ENCODE data around the gene PRKD3.
A peak's percentile ranks its signal among the peaks of the same experiment; 100 is the strongest.

The PRKD3 gene

DNA sequence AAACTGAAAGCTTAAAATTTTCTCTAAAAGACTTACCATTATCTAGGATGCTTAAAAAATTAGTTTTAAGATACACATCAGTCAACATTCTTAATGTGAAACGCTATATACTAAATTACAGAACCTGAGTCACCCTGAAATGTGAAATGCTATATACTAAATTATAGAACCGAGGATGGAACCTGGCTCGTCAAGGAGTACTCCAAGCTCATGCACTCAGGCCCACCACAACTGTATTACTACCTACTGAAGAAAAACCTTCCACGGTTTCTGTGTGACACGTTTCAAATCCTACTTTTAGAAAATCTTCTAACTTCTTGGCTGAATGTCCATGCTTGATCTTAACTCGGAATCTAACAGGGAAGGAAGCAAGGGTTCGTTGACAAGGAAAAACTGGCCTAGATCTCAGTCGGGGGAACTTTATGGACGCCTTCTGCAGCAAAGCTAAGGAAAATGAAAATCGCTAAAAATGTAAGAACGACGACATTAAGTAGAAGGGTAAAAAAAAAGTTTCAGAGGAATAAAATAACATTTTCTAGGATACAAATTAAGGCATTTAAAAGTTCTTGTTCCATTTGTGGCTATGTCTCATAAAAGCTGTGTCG, 1.4 kb downstream of the PRKD3 start:
- Histone ChIP-seq H3K4me3 (ENCODE audit: low read depth, low read length) (peak overlapping the region; percentile 68), H3K36me3 (ENCODE audit: control insufficient read depth, insufficient read depth, low read length) (no peaks in the 10 kb centered on the region), H3K4me1 (ENCODE audit: control insufficient read depth, insufficient read depth, low read length) (peaks cover 8% of the 10 kb centered on the region), H3K27me3 (ENCODE audit: control insufficient read depth, insufficient read depth, low read length) (peaks cover 21% of the 10 kb centered on the region), H3K9ac (ENCODE audit: low read depth, low read length) (peak overlapping the region; percentile 74), H3K9me3 (ENCODE audit: control insufficient read depth, insufficient read depth, low read length) (no peaks in the 10 kb centered on the region)

DNA sequence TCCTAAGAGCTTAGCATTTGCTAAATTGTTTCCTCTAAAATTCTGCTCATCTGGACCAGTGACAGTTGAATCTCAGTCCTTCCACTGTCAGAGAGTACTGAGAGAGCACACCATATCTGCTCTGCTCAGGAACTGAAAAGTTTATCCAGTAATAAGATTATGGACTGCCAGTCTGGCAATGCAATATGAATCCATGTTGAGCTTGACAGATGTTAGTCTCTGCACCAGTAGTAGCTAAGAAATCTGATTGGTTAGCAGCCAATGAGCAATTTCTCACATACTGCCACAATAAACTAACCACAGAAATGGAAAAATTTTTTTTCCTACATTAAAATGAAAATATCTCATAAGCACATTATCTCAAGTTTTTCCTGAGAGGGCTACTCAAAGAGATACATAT, 2.3 kb downstream of the PRKD3 start:
- Histone ChIP-seq H3K36me3 (ENCODE audit: control insufficient read depth, insufficient read depth, low read length) (no peaks in the 10 kb centered on the region), H3K4me3 (ENCODE audit: low read depth, low read length) (no peak overlapping the region), H3K9ac (ENCODE audit: low read depth, low read length) (no peak overlapping the region), H3K27me3 (ENCODE audit: control insufficient read depth, insufficient read depth, low read length) (peaks cover 21% of the 10 kb centered on the region), H3K4me1 (ENCODE audit: control insufficient read depth, insufficient read depth, low read length) (peaks cover 8% of the 10 kb centered on the region), H3K9me3 (ENCODE audit: control insufficient read depth, insufficient read depth, low read length) (no peaks in the 10 kb centered on the region)

DNA sequence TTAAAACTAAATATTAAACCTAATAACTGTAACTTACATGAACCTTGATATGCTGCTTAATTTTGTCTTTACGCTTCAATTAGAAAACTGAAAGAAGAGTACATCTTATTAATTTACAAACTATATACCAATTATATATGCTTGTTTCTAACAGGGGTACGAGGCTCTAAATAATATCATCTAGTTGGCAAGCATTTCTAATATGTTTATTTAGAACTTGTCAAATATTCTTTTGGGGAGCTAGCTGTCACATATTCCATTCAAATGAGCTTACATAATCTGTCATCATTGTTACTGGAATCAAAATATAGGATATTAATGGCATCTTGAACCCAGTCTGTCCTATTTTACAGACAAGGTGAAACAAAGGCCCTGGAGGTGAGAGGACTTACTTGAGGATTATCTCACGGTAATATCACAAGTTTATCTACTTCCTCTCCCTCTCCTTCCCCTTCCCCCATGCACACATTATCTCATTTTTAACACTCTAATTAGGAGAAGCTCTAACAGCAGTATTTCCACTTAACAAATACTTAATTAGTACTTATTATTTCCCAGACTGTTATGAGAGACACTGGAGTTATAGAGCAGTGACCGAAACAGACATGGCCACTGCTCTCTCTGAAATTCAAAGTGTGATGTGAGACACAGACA, 3.5 kb downstream of the PRKD3 start:
- Histone ChIP-seq H3K4me3 (ENCODE audit: low read depth, low read length) (no peak overlapping the region), H3K27me3 (ENCODE audit: control insufficient read depth, insufficient read depth, low read length) (peaks cover 13% of the 10 kb centered on the region), H3K4me1 (ENCODE audit: control insufficient read depth, insufficient read depth, low read length) (peaks cover 10% of the 10 kb centered on the region), H3K36me3 (ENCODE audit: control insufficient read depth, insufficient read depth, low read length) (no peaks in the 10 kb centered on the region), H3K9ac (ENCODE audit: low read depth, low read length) (no peak overlapping the region), H3K9me3 (ENCODE audit: control insufficient read depth, insufficient read depth, low read length) (no peaks in the 10 kb centered on the region)

DNA sequence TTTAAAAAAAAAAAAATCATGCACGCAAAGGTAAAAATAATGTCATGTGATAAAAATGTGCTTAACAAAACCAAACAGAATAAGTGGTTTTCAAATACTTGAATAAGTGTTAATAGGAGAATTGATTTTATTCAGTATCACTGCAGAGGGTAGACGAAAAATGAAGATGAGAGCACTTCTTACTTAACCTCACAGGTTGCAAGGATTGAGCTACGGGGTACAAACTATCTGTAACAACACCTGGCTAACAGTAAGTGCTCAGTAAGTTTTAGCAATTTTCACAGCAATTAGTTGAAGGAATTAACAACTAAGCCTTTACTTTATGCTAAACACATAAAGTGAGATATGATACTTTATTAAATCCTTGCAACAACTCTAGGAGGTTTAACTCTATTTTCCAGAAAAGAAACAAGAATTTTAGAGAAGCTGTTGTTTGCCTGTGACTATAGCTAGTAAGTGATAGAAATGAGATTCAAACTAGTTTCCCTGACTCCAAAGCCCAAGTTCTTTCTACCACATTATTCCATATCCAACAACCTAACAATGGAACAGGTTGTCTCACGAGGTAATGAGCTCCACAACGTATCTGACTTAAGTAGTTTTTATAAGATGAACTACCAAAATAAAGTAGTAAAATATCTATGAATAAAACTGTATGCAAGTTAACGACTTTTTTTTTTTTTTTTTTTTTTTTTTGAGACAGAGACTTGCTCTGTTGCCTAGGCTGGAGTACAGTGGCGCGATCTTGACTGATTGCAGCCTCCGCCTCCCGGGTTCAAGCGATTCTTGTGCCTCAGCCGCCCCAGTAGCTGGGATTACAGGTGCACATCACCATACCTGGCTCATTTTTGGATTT, 4.7 kb downstream of the PRKD3 start:
- Histone ChIP-seq H3K4me3 (ENCODE audit: low read depth, low read length) (no peak overlapping the region), H3K9ac (ENCODE audit: low read depth, low read length) (no peak overlapping the region), H3K9me3 (ENCODE audit: control insufficient read depth, insufficient read depth, low read length) (no peaks in the 10 kb centered on the region), H3K36me3 (ENCODE audit: control insufficient read depth, insufficient read depth, low read length) (no peaks in the 10 kb centered on the region), H3K4me1 (ENCODE audit: control insufficient read depth, insufficient read depth, low read length) (peaks cover 11% of the 10 kb centered on the region), H3K27me3 (ENCODE audit: control insufficient read depth, insufficient read depth, low read length) (peaks cover 1% of the 10 kb centered on the region)

GRCh38 chr2:37318401-37318800, 6.2 kb downstream of the PRKD3 start:
- no peaks in the 10 kb centered on the region for H3K27me3 ChIP-seq (ENCODE audit: control insufficient read depth, insufficient read depth, low read length)
- no peak overlapping the region for H3K4me3 ChIP-seq (ENCODE audit: low read depth, low read length)
- H3K9ac ChIP-seq (ENCODE audit: low read depth, low read length) = no peak overlapping the region
- no peaks in the 10 kb centered on the region for H3K36me3 ChIP-seq (ENCODE audit: control insufficient read depth, insufficient read depth, low read length)
- H3K4me1 ChIP-seq (ENCODE audit: control insufficient read depth, insufficient read depth, low read length) = peaks cover 11% of the 10 kb centered on the region
- H3K9me3 ChIP-seq (ENCODE audit: control insufficient read depth, insufficient read depth, low read length) = no peaks in the 10 kb centered on the region

- no peaks in the 10 kb centered on the region for H3K9me3 ChIP-seq (ENCODE audit: control insufficient read depth, insufficient read depth, low read length)
- H3K9ac ChIP-seq (ENCODE audit: low read depth, low read length) = no peak overlapping the region
- no peak overlapping the region for H3K4me3 ChIP-seq (ENCODE audit: low read depth, low read length)
- H3K27me3 ChIP-seq (ENCODE audit: control insufficient read depth, insufficient read depth, low read length) = no peaks in the 10 kb centered on the region
- H3K4me1 ChIP-seq (ENCODE audit: control insufficient read depth, insufficient read depth, low read length) = peaks cover 11% of the 10 kb centered on the region
- no peaks in the 10 kb centered on the region for H3K36me3 ChIP-seq (ENCODE audit: control insufficient read depth, insufficient read depth, low read length)
These were observed 6.9 kb downstream of the PRKD3 start for GRCh38 chr2:37317746-37318145.

- no peak overlapping the region for H3K9ac ChIP-seq (ENCODE audit: low read depth, low read length)
- H3K4me1 ChIP-seq (ENCODE audit: control insufficient read depth, insufficient read depth, low read length) = peaks cover 7% of the 10 kb centered on the region
- no peak overlapping the region for H3K4me3 ChIP-seq (ENCODE audit: low read depth, low read length)
- H3K36me3 ChIP-seq (ENCODE audit: control insufficient read depth, insufficient read depth, low read length) = no peaks in the 10 kb centered on the region
- H3K9me3 ChIP-seq (ENCODE audit: control insufficient read depth, insufficient read depth, low read length) = no peaks in the 10 kb centered on the region
- H3K27me3 ChIP-seq (ENCODE audit: control insufficient read depth, insufficient read depth, low read length) = no peaks in the 10 kb centered on the region
These were observed 8.5 kb downstream of the PRKD3 start for GRCh38 chr2:37316181-37316580.

GRCh38 chr2:37315364-37315763, 9.3 kb downstream of the PRKD3 start:
- Histone ChIP-seq H3K9ac (ENCODE audit: low read depth, low read length) (no peak overlapping the region), H3K4me1 (ENCODE audit: control insufficient read depth, insufficient read depth, low read length) (peaks cover 7% of the 10 kb centered on the region)

DNA sequence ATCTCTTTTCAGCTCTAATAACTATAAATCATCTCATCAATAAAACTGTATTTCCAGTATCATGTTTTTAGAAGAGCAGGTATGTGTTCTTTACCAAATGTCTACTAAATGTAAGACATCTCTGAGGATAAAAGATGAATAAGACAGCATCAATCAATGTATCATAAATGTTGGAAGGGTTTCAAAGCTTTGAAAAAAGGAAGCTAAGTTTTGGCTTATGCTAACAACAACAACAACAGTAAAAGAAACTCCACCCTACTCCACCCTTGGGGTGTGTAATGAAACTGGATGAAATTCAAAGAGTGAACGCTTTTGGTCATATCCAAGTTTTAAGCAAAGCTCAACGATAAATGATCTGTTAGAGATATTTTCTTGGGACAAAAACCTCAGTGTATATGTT, 17.1 kb downstream of the PRKD3 start:
- H3K4me3 ChIP-seq (ENCODE audit: low read depth, low read length) = no peak overlapping the region

More at GRCh38 chr2:37315364-37315763, 9.3 kb downstream of the PRKD3 start:
- Histone ChIP-seq H3K4me3 (ENCODE audit: low read depth, low read length) (no peak overlapping the region), H3K36me3 (ENCODE audit: control insufficient read depth, insufficient read depth, low read length) (no peaks in the 10 kb centered on the region), H3K9me3 (ENCODE audit: control insufficient read depth, insufficient read depth, low read length) (no peaks in the 10 kb centered on the region), H3K27me3 (ENCODE audit: control insufficient read depth, insufficient read depth, low read length) (no peaks in the 10 kb centered on the region)

GRCh38 chr2:37306024-37306423, 18.6 kb downstream of the PRKD3 start:
- no peaks in the 10 kb centered on the region for H3K4me1 ChIP-seq (ENCODE audit: control insufficient read depth, insufficient read depth, low read length)
- H3K9ac ChIP-seq (ENCODE audit: low read depth, low read length) = no peak overlapping the region
- no peaks in the 10 kb centered on the region for H3K9me3 ChIP-seq (ENCODE audit: control insufficient read depth, insufficient read depth, low read length)
- no peaks in the 10 kb centered on the region for H3K36me3 ChIP-seq (ENCODE audit: control insufficient read depth, insufficient read depth, low read length)
- no peak overlapping the region for H3K4me3 ChIP-seq (ENCODE audit: low read depth, low read length)
- no peaks in the 10 kb centered on the region for H3K27me3 ChIP-seq (ENCODE audit: control insufficient read depth, insufficient read depth, low read length)

More for the DNA sequence above, 17.1 kb downstream of the PRKD3 start:
- Histone ChIP-seq H3K9ac (ENCODE audit: low read depth, low read length) (no peak overlapping the region), H3K27me3 (ENCODE audit: control insufficient read depth, insufficient read depth, low read length) (no peaks in the 10 kb centered on the region), H3K36me3 (ENCODE audit: control insufficient read depth, insufficient read depth, low read length) (no peaks in the 10 kb centered on the region), H3K4me1 (ENCODE audit: control insufficient read depth, insufficient read depth, low read length) (no peaks in the 10 kb centered on the region), H3K9me3 (ENCODE audit: control insufficient read depth, insufficient read depth, low read length) (no peaks in the 10 kb centered on the region)

DNA sequence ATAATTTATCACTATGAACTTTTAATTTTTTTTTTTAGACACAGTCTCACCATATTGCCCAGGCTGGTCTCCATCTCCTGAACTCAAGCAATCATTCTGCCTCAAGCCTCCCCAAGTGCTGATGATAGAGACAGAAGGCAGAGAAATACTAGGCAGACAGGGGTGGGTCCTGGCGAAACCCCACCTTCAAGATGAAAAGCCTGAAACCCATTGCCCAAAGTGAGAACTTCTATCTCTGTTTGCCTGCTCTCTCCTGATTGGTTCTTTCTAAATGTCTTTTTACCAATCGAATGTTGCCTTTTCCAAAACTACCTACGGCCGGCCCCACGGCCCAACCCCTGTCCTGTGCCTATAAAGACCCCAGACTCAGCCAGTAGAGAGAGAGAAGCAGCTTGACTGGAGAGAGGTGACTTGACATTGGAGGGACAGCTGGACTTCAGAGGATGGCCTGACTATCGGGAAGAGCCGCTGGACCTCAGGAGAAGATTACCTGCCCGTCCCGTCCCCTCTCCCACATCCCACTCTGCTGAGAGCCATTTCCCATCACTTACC, 21.9 kb downstream of the PRKD3 start:
- H3K4me3 ChIP-seq (ENCODE audit: low read depth, low read length) = no peak overlapping the region
- no peaks in the 10 kb centered on the region for H3K27me3 ChIP-seq (ENCODE audit: control insufficient read depth, insufficient read depth, low read length)

More for the DNA sequence above, 21.9 kb downstream of the PRKD3 start:
- no peak overlapping the region for H3K9ac ChIP-seq (ENCODE audit: low read depth, low read length)
- H3K36me3 ChIP-seq (ENCODE audit: control insufficient read depth, insufficient read depth, low read length) = no peaks in the 10 kb centered on the region
- no peaks in the 10 kb centered on the region for H3K4me1 ChIP-seq (ENCODE audit: control insufficient read depth, insufficient read depth, low read length)
- no peaks in the 10 kb centered on the region for H3K9me3 ChIP-seq (ENCODE audit: control insufficient read depth, insufficient read depth, low read length)

Measured in iPS-15b (cell line).